Measurements from ENCODE around the gene MARK1.

The MARK1 gene

DNA sequence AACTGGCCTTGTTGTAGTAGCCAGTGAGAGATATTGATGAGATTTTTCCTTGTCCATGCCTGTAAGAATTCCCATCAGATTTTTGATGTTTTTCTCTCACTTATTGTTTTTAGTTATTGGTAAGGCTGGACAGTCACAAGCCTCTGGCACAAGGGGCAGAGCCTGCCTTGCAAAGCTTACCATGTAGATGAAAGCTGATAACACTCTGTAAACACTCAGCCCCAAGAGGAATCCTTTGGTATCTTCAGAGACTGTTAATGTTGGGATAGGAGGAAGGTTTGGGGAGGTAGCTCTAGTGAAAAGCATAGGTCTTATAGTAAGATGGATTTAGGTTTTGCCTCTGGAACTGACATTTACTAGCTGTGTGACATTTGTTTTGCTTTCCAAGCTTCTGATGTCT is 37.7 kb downstream of the MARK1 start:
- no peak for DNase-seq
- Histone ChIP-seq H3K9ac (ENCODE audit: low read length) (no peak overlapping the region), H3K36me3 (replicated peaks; ENCODE audit: insufficient read depth, low read length) (no peaks in the 10 kb centered on the region), H3K9me3 (replicated peaks; ENCODE audit: insufficient read depth, low read length) (no peaks in the 10 kb centered on the region), H3K27me3 (replicated peaks; ENCODE audit: insufficient read depth, low read length) (no peaks in the 10 kb centered on the region), H3K4me2 (ENCODE audit: low read depth, low read length) (no peak overlapping the region), H3K79me2 (ENCODE audit: low read length) (no peaks in the 10 kb centered on the region), H3K4me1 (ENCODE audit: low read length) (no peaks in the 10 kb centered on the region), H3K9me2 (replicated peaks; ENCODE audit: insufficient read depth, low read length) (no peaks in the 10 kb centered on the region), H3F3A (ENCODE audit: insufficient read depth, low read length) (no peaks in the 10 kb centered on the region), H3K27ac (ENCODE audit: low read length) (no peak overlapping the region), H2AFZ (ENCODE audit: low read length) (no peak overlapping the region), H3K4me3 (ENCODE audit: low read length) (no peak overlapping the region), H4K20me1 (ENCODE audit: insufficient read depth, low read length) (no peaks in the 10 kb centered on the region)
- TF ChIP-seq EZH2phosphoT487 (IDR thresholded peaks at IDR 0.05; ENCODE audit: low read length) = no peak
- TF ChIP-seq, protein P1, sequence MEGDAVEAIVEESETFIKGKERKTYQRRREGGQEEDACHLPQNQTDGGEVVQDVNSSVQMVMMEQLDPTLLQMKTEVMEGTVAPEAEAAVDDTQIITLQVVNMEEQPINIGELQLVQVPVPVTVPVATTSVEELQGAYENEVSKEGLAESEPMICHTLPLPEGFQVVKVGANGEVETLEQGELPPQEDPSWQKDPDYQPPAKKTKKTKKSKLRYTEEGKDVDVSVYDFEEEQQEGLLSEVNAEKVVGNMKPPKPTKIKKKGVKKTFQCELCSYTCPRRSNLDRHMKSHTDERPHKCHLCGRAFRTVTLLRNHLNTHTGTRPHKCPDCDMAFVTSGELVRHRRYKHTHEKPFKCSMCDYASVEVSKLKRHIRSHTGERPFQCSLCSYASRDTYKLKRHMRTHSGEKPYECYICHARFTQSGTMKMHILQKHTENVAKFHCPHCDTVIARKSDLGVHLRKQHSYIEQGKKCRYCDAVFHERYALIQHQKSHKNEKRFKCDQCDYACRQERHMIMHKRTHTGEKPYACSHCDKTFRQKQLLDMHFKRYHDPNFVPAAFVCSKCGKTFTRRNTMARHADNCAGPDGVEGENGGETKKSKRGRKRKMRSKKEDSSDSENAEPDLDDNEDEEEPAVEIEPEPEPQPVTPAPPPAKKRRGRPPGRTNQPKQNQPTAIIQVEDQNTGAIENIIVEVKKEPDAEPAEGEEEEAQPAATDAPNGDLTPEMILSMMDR (IDR thresholded peaks at IDR 0.05; ENCODE audit: low read length) = no peak
- TF ChIP-seq EZH2 (optimal IDR thresholded peaks at IDR 0.05; ENCODE audit: low read depth, low read length) = no peak

DNA sequence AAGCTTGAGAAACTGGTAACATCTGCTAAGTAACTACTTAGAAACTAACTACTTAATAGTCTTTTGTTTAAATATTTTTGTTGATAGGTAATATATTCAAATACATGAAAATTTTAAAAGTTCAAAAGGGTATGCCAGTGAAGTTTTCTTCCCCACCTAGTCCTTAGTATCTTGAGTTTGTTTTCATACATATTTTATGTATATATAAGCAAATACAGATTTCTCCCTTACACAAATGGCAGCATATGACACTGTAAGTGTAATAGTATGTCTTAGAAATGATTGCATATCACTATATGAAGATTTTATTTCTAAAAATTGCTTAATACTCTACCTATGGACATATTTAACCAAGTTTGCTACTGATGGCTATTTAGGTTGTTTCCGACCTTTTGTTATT is 38.9 kb downstream of the MARK1 start:
- H3K4me3 ChIP-seq (ENCODE audit: low read length) = no peak overlapping the region
- H3K79me2 ChIP-seq (ENCODE audit: low read length) = no peaks in the 10 kb centered on the region
- H3K27me3 ChIP-seq (replicated peaks; ENCODE audit: insufficient read depth, low read length) = no peaks in the 10 kb centered on the region
- H3K27ac ChIP-seq (ENCODE audit: low read length) = no peak overlapping the region
- no peak overlapping the region for H2AFZ ChIP-seq (ENCODE audit: low read length)
- no peak overlapping the region for H3K4me2 ChIP-seq (ENCODE audit: low read depth, low read length)
- H3K9me3 ChIP-seq (replicated peaks; ENCODE audit: insufficient read depth, low read length) = no peaks in the 10 kb centered on the region
- H3K4me1 ChIP-seq (ENCODE audit: low read length) = no peaks in the 10 kb centered on the region
- DNase-seq = no peak
- no peaks in the 10 kb centered on the region for H3K9me2 ChIP-seq (replicated peaks; ENCODE audit: insufficient read depth, low read length)
- H3K36me3 ChIP-seq (replicated peaks; ENCODE audit: insufficient read depth, low read length) = no peaks in the 10 kb centered on the region
- no peaks in the 10 kb centered on the region for H3F3A ChIP-seq (ENCODE audit: insufficient read depth, low read length)
- TF ChIP-seq, protein P1 (IDR thresholded peaks at IDR 0.05; ENCODE audit: low read length) = no peak
- TF ChIP-seq EZH2 (optimal IDR thresholded peaks at IDR 0.05; ENCODE audit: low read depth, low read length) = no peak
- no peak for TF ChIP-seq EZH2phosphoT487 (IDR thresholded peaks at IDR 0.05; ENCODE audit: low read length)
- no peak overlapping the region for H3K9ac ChIP-seq (ENCODE audit: low read length)
- no peaks in the 10 kb centered on the region for H4K20me1 ChIP-seq (ENCODE audit: insufficient read depth, low read length)

DNA sequence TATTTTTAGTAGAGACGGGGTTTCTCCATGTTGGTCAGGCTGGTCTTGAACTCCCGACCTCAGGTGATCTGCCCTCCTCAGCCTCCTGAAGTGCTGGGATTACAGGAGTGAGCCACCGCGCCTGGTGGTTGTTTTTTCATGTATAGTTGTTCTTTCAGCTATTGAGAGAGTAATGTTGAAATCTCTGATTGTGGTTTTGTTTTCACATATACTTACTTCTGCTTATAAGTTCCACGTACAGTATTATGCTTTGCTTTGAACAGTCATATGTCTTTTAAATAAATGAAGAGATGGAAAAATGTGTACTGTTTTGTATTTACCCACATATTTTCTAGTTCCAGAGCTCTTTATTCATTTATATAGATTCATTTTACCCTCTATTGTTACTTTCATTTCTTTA is 44.5 kb downstream of the MARK1 start:
- H3K9me3 ChIP-seq (replicated peaks; ENCODE audit: insufficient read depth, low read length) = no peaks in the 10 kb centered on the region
- H3K9ac ChIP-seq (ENCODE audit: low read length) = no peak overlapping the region
- H3F3A ChIP-seq (ENCODE audit: insufficient read depth, low read length) = no peaks in the 10 kb centered on the region
- no peak overlapping the region for H3K4me2 ChIP-seq (ENCODE audit: low read depth, low read length)
- H3K4me3 ChIP-seq (ENCODE audit: low read length) = no peak overlapping the region
- no peaks in the 10 kb centered on the region for H3K4me1 ChIP-seq (ENCODE audit: low read length)
- no peaks in the 10 kb centered on the region for H3K9me2 ChIP-seq (replicated peaks; ENCODE audit: insufficient read depth, low read length)
- no peaks in the 10 kb centered on the region for H3K79me2 ChIP-seq (ENCODE audit: low read length)
- no peaks in the 10 kb centered on the region for H4K20me1 ChIP-seq (ENCODE audit: insufficient read depth, low read length)
- no peak for TF ChIP-seq EZH2 (optimal IDR thresholded peaks at IDR 0.05; ENCODE audit: low read depth, low read length)
- TF ChIP-seq, protein P1 (IDR thresholded peaks at IDR 0.05; ENCODE audit: low read length) = no peak
- TF ChIP-seq EZH2phosphoT487 (IDR thresholded peaks at IDR 0.05; ENCODE audit: low read length) = no peak
- H2AFZ ChIP-seq (ENCODE audit: low read length) = no peak overlapping the region
- no peak for DNase-seq
- no peak overlapping the region for H3K27ac ChIP-seq (ENCODE audit: low read length)
- H3K27me3 ChIP-seq (replicated peaks; ENCODE audit: insufficient read depth, low read length) = no peaks in the 10 kb centered on the region
- H3K36me3 ChIP-seq (replicated peaks; ENCODE audit: insufficient read depth, low read length) = no peaks in the 10 kb centered on the region
